Neural cell (in vitro differentiated cells): ENCODE data around the gene KRT85.

Experiments used
- CTCF ChIP-seq: fragments of 450-650 bp; IDR thresholded peaks from 2 replicates; pipeline ENCODE4 v1.5.1; 2014; ENCODE audit warnings: antibody characterized with exemption, mild to moderate bottlenecking, moderate library complexity; ENCODE audit not compliant: poor library complexity, severe bottlenecking
- EP300 ChIP-seq: fragments of 450-650 bp; conservative IDR thresholded peaks from 2 replicates; pipeline ENCODE4 v1.6.1; 2014; ENCODE audit warnings: antibody characterized with exemption, mild to moderate bottlenecking, moderate library complexity; ENCODE audit not compliant: poor library complexity, severe bottlenecking
- EZH2 ChIP-seq: fragments of 200-600, 300-800 bp; shearing (Covaris generic), sonication (generic); IDR thresholded peaks from 2 replicates; pipeline ENCODE4 v1.6.1; 2014; ENCODE audit warnings: antibody characterized with exemption, low read length, borderline replicate concordance, mild to moderate bottlenecking; ENCODE audit not compliant: insufficient read depth, poor library complexity, severe bottlenecking
- POLR2AphosphoS5 ChIP-seq: IDR thresholded peaks from 2 replicates; pipeline ENCODE4 v1.6.1; 2012
- RAD21 ChIP-seq: fragments of 450-650 bp; conservative IDR thresholded peaks from 2 replicates; pipeline ENCODE4 v1.6.1; 2014; ENCODE audit warnings: antibody characterized with exemption, mild to moderate bottlenecking, moderate library complexity
- SMC3 ChIP-seq: fragments of 450-650 bp; conservative IDR thresholded peaks from 2 replicates; pipeline ENCODE4 v1.6.1; 2014; ENCODE audit warnings: antibody characterized with exemption, mild to moderate bottlenecking, moderate library complexity; ENCODE audit not compliant: poor library complexity
- TAF1 ChIP-seq: IDR thresholded peaks from 2 replicates; pipeline ENCODE4 v1.6.1; 2012; ENCODE audit warnings: low read depth

DNA sequence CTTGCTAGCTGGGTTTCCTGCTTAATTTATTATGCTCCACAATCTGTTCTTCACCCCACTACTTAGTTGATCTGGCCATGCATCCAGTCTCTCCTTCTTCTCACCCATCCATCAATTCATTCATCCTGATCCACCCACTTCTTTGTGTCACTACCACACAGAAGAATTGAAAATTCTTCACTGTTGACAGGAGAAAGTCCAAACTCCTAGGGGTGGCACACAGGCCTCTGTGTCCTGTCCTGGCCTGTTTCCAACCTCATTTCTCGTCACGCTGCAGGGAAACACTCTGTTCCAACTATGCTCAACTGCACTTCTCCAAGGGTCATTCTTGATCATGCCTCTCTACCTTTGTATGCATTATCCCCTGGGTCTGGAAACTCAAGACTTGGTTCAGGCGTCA, 35.4 kb downstream of the KRT85 start:
- TF ChIP-seq POLR2AphosphoS5, result no peak
- no peak for TF ChIP-seq TAF1
- no peak for TF ChIP-seq EZH2
- no peak for TF ChIP-seq CTCF
- no peak for TF ChIP-seq RAD21
- TF ChIP-seq SMC3, result no peak
- no peak for TF ChIP-seq EP300
